Stimulated activated CD4-positive, alpha-beta T cell treated with anti-CD3 and anti-CD28 coated beads, Interleukin-12 subunit alpha, Interleukin-12 subunit beta, amount 100 ng/mL, for 4 hours (primary cell): ENCODE data around the gene SOX15.
"Not testable (repeated sequence)": the region's sequence is repeated elsewhere in the genome, so short reads cannot be mapped to it uniquely, and the experiment has no call there.

Experiments used
- DNase-seq: peaks from one replicate; pipeline ENCODE4 v3.0.0-alpha.2; 2020

SOX15 gene

GRCh38 chr17:7606280-7606679 is 16.4 kb upstream of the SOX15 start:
- DNase-seq: no peak

GRCh38 chr17:7597561-7597960 is 7.7 kb upstream of the SOX15 start:
- DNase-seq: not testable (repeated sequence)

- DNase-seq: no peak
Measured at GRCh38 chr17:7593296-7593695, 3.4 kb upstream of the SOX15 start.

GRCh38 chr17:7592422-7593021 is 2.6 kb upstream of the SOX15 start:
- no peak for DNase-seq

GRCh38 chr17:7591596-7591995 is 1.7 kb upstream of the SOX15 start:
- DNase-seq: no peak

GRCh38 chr17:7590743-7591142 is 849 bp upstream of the SOX15 start:
- DNase-seq: no peak

- peak; percentile 62 for DNase-seq
Measured at GRCh38 chr17:7589204-7589868, 558 bp downstream of the SOX15 start.

GRCh38 chr17:7588553-7589203 is 1.2 kb downstream of the SOX15 start:
- DNase-seq: no peak

GRCh38 chr17:7587420-7588151 is 2.3 kb downstream of the SOX15 start:
- no peak for DNase-seq

GRCh38 chr17:7586673-7587419 is 3.0 kb downstream of the SOX15 start:
- DNase-seq: no peak

- DNase-seq: peak; percentile 93
Measured at GRCh38 chr17:7583253-7584109, 6.4 kb downstream of the SOX15 start, which contains the start of gene MPDU1. Gene MPDU1 (plus strand): TSS chr17:7583852. CDS start chr17:7583863, 11 bp downstream.

- DNase-seq: no peak
Measured at GRCh38 chr17:7582396-7583252, 7.3 kb downstream of the SOX15 start.

GRCh38 chr17:7580604-7581575 is 9.0 kb downstream of the SOX15 start:
- DNase-seq: no peak

GRCh38 chr17:7579834-7580603 is 9.9 kb downstream of the SOX15 start:
- no peak for DNase-seq

GRCh38 chr17:7579001-7579833 is 10.7 kb downstream of the SOX15 start, which contains the start of gene CD68:
Gene CD68 (plus strand): TSS chr17:7579638. CDS start chr17:7579678, 40 bp downstream.
- peak; percentile 69 for DNase-seq

- no peak for DNase-seq
Measured at GRCh38 chr17:7577327-7578199, 12.3 kb downstream of the SOX15 start.
